K562 (cell line): ENCODE measurements around the gene TIMP4. TPM values are rescaled to one million over a fixed set of nuclear protein-coding genes. Genes with fewer than 3 reads are reported as not detected.

Experiments used
- ATAC-seq: fragments of 200-7000 bp; cut with Tn5 transposase; 3 replicates; pipeline ENCODE4 v1.9.1; 2020; ENCODE audit warnings: moderate library complexity
- BruUV-seq: library from RNA; stranded (reverse); fragments of 400-500 nt; replicated peaks from 2 replicates; lab custom pipeline; 2021; lab: Mats Ljungman, UMichigan
- CTCF ChIA-PET: fragments of 300-600 bp; formaldehyde crosslinking; extraction: SDS; loops from one replicate; lab custom pipeline; 2021; ENCODE audit warnings: low intra/inter-chr PET ratio; lab: Yijun Ruan, JAX
- POLR2A ChIA-PET: fragments of 300-600, 350-650 bp; sonication (Branson Sonifier 250); formaldehyde crosslinking; extraction: SDS; loops from one replicate; lab custom pipeline; 2021; ENCODE audit warnings: antibody characterized with exemption, inconsistent platforms; lab: Yijun Ruan, JAX
- DNase-seq, 4 experiments: peaks; one replicate each; pipeline versions ENCODE4 v3.0.0 to v3.0.0-alpha.2; 2011 to 2018; ENCODE audit warnings: low spot score in 3 of 4, mixed read lengths in 3 of 4; ENCODE audit errors: extremely low read depth in 1 of 4
- FAIRE-seq: peaks from 2 replicates; lab custom pipeline; 2011; peaks lifted over from hg19 to GRCh38; lab: Jason Lieb, UNC
- H2AFZ ChIP-seq: 2 replicates; pipeline ENCODE4 v1.6.0; 2011; ENCODE audit warnings: low read depth, low read length, control low read depth, inconsistent platforms
- H3K27ac ChIP-seq: fragments of 200-600 bp; 3 replicates; pipeline ENCODE4 v1.8.0; 2011; ENCODE audit warnings: low read depth, mild to moderate bottlenecking, control low read depth, inconsistent platforms, low read length, moderate library complexity, mixed read lengths; ENCODE audit errors: extremely low read depth
- H3K27me3 ChIP-seq, 2 experiments: fragments of 300-600 bp in 1 of 2; 2 replicates in 1 of 2; 3 replicates in 1 of 2; pipeline versions ENCODE4 v1.6.0 to v1.8.0; 2011; ENCODE audit warnings: inconsistent platforms in 2 of 2, low read length in 2 of 2, mild to moderate bottlenecking in 1 of 2, mixed read lengths in 1 of 2, moderate library complexity in 1 of 2; ENCODE audit not compliant: control insufficient read depth in 2 of 2, insufficient read depth in 2 of 2
- H3K36me3 ChIP-seq: fragments of 300-600 bp; 3 replicates; pipeline ENCODE4 v1.8.0; 2011; ENCODE audit warnings: mild to moderate bottlenecking, low read length, inconsistent platforms; ENCODE audit not compliant: control insufficient read depth, insufficient read depth
- H3K4me1 ChIP-seq, 2 experiments: fragments of 200-600 bp in 1 of 2; replicated peaks in 1 of 2; 2 replicates in 1 of 2; 3 replicates in 1 of 2; pipeline versions ENCODE4 v1.5.1 to v1.8.0; 2011; ENCODE audit warnings: inconsistent platforms in 2 of 2, low read length in 2 of 2, mild to moderate bottlenecking in 1 of 2, mixed read lengths in 1 of 2, moderate library complexity in 1 of 2; ENCODE audit not compliant: control insufficient read depth in 2 of 2, insufficient read depth in 2 of 2
- H3K4me2 ChIP-seq: 2 replicates; pipeline ENCODE4 v1.6.1; 2011; ENCODE audit warnings: low read length, control low read depth, inconsistent platforms, mixed read lengths; ENCODE audit not compliant: insufficient read depth
- H3K4me3 ChIP-seq: fragments of 200-600 bp; sonication (generic), shearing (Covaris generic); 2 replicates; pipeline ENCODE4 v1.5.1; 2016; ENCODE audit warnings: control low read depth, inconsistent platforms
- H3K79me2 ChIP-seq: fragments of 200-600 bp; 3 replicates; pipeline ENCODE4 v1.8.0; 2011; ENCODE audit warnings: low read length, inconsistent platforms; ENCODE audit not compliant: control insufficient read depth, insufficient read depth
- H3K9ac ChIP-seq, 2 experiments: 2 replicates each; pipeline versions ENCODE4 v1.6.0 to v1.6.1; 2011; ENCODE audit warnings: low read depth in 2 of 2, low read length in 2 of 2, control low read depth in 1 of 2, inconsistent platforms in 1 of 2, mild to moderate bottlenecking in 1 of 2, mixed read lengths in 1 of 2; ENCODE audit not compliant: insufficient read depth in 1 of 2
- H3K9me1 ChIP-seq: one replicate; pipeline ENCODE4 v1.6.0; 2011; ENCODE audit warnings: inconsistent platforms, mild to moderate bottlenecking, low read length, moderate library complexity; ENCODE audit not compliant: control insufficient read depth, insufficient read depth
- H3K9me3 ChIP-seq: replicated peaks from 2 replicates; pipeline ENCODE4 v1.5.1; 2011; ENCODE audit warnings: low read depth, low read length, inconsistent platforms; ENCODE audit not compliant: control insufficient read depth, insufficient read depth
- H4K20me1 ChIP-seq: replicated peaks from 2 replicates; pipeline ENCODE4 v1.6.1; 2011; ENCODE audit warnings: low read length, inconsistent platforms, mixed read lengths; ENCODE audit not compliant: control insufficient read depth, insufficient read depth
- ARID1B ChIP-seq: fragments of 450-650 bp; IDR thresholded peaks from 2 replicates; pipeline ENCODE4 v1.6.1; 2016; ENCODE audit warnings: antibody characterized with exemption, mild to moderate bottlenecking, inconsistent platforms
- BCOR ChIP-seq: fragments of 450-650 bp; IDR thresholded peaks from 2 replicates; pipeline ENCODE4 v1.6.1; 2016
- BRCA1 ChIP-seq, 2 experiments: fragments of 450-650 bp in 1 of 2; sonication (generic) in 1 of 2; formaldehyde crosslinking in 1 of 2; IDR thresholded peaks; 2 replicates each; pipeline versions ENCODE4 v1.5.0 to v1.6.1; 2017 to 2020; ENCODE audit warnings: mild to moderate bottlenecking in 1 of 2, missing genetic modification reagents in 1 of 2
- CAMTA2 ChIP-seq: fragments of 250-450 bp; sonication (Bioruptor Pico); conservative IDR thresholded peaks from 2 replicates; pipeline ENCODE4 v1.5.1; 2022
- DNMT1 ChIP-seq: fragments of 450-650 bp; IDR thresholded peaks from 2 replicates; pipeline ENCODE4 v1.6.1; 2016; ENCODE audit warnings: antibody characterized with exemption, mild to moderate bottlenecking
- ETS2 ChIP-seq: IDR thresholded peaks from 2 replicates; pipeline ENCODE4 v1.6.1; 2016; ENCODE audit warnings: borderline replicate concordance, missing genetic modification characterization, mild to moderate bottlenecking, moderate library complexity, missing compliant biosample characterization; ENCODE audit not compliant: poor library complexity, severe bottlenecking
- GTF2A2 ChIP-seq: IDR thresholded peaks from 2 replicates; pipeline ENCODE4 v1.6.1; 2016; ENCODE audit warnings: mild to moderate bottlenecking, missing genetic modification characterization, missing compliant biosample characterization
- GTF2B ChIP-seq: IDR thresholded peaks from 2 replicates; pipeline ENCODE4 v1.6.1; 2011; ENCODE audit not compliant: insufficient read length; ENCODE audit errors: extremely low read depth
- KLF16 ChIP-seq: IDR thresholded peaks from 2 replicates; pipeline ENCODE4 v1.6.1; 2016; ENCODE audit warnings: antibody characterized with exemption
- MITF ChIP-seq: IDR thresholded peaks from 2 replicates; pipeline ENCODE4 v1.6.1; 2014; ENCODE audit warnings: antibody characterized with exemption
- NEUROD1 ChIP-seq: fragments of 150-350 bp; IDR thresholded peaks from 2 replicates; pipeline ENCODE4 v1.6.1; 2014; ENCODE audit warnings: borderline replicate concordance, low read length, low read depth; ENCODE audit not compliant: partially characterized antibody
- NKRF ChIP-seq: fragments of 450-650 bp; IDR thresholded peaks from 2 replicates; pipeline ENCODE4 v1.6.1; 2016; ENCODE audit warnings: borderline replicate concordance
- SMC3 ChIP-seq: conservative IDR thresholded peaks from 2 replicates; pipeline ENCODE4 v1.6.1; 2011; ENCODE audit warnings: low read depth, low read length, improper control_type of control experiment; ENCODE audit not compliant: insufficient read depth
- ZC3H8 ChIP-seq: fragments of 450-650 bp; IDR thresholded peaks from 2 replicates; pipeline ENCODE4 v1.6.1; 2017
- ZNF740 ChIP-seq, 3 experiments: fragments of 200-800 bp in 1 of 3; sonication (Bioruptor generic) in 1 of 3; sonication (generic) in 1 of 3; formaldehyde crosslinking in 1 of 3; IDR thresholded peaks; 2 replicates each; pipeline versions ENCODE4 v1.6.1 to v1.8.0; 2016 to 2022; ENCODE audit warnings: mild to moderate bottlenecking in 2 of 3, missing compliant biosample characterization in 2 of 3, missing genetic modification characterization in 2 of 3, missing genetic modification reagents in 1 of 3
- WGBS: fragments of 100-300 bp; shearing (Covaris generic); methylation state at CpG from one replicate; pipeline ENCODE4 v1.1.6; 2016; ENCODE audit warnings: low coverage, mixed read lengths; ENCODE audit not compliant: insufficient coverage; ENCODE audit errors: missing lambda C conversion rate; 5-methylcytosine and 5-hydroxymethylcytosine counted together
- in situ Hi-C: fragments of 300-500 bp; cut with MboI; formaldehyde crosslinking; loops from 4 replicates; pipeline ENCODE4 v1.15.0; 2018; ENCODE audit warnings: inconsistent platforms, mixed read lengths
- intact Hi-C: fragments of 100-400 bp; cut with micrococcal nuclease; formaldehyde crosslinking; loops from 2 replicates; pipeline ENCODE4 v1.14.2; 2022
- polyA plus RNA-seq, 8 experiments: library from polyadenylated mRNA; depleted of rRNA in 4 of 8; stranded (reverse) in 5 of 8; unstranded in 3 of 8; fragments of >200 nt; fragmentation: Nextera tagmentation in 2 of 8; fragmentation: Illumina TruSeq in 1 of 8; extraction: Ambion mirVana in 2 of 8; extraction: Trizol in 1 of 8; gene quantifications; 2 replicates each; pipeline versions ENCODE4 v1.2.1 to v1.2.3, GENCODE V29; 2011 to 2014; ENCODE audit warnings: inconsistent platforms in 1 of 8, missing spikeins in 1 of 8
- total RNA-seq, 7 experiments: library from RNA; depleted of rRNA in 6 of 7; stranded (reverse); fragments of >200 nt in 6 of 7; fragmentation: Illumina TruSeq in 2 of 7; extraction: Trizol in 2 of 7; gene quantifications; 2 replicates each; pipeline versions ENCODE4 v1.2.1 to v1.2.3, GENCODE V29; 2011 to 2021; ENCODE audit warnings: low replicate concordance in 1 of 7

TIMP4 gene
- total and polyA plus RNA-seq, 9 of the 15 experiments (the other 6 are each of a cell fraction or from before 2014, with no cell fraction given), result 0.03 to 0.07 TPM; not detected in 7

GRCh38 chr3:12180218-12180617, 21.5 kb upstream of the TIMP4 start:
- intact Hi-C loops (no loop called here), in situ Hi-C loops (no loop called here)
- ATAC-seq, result no peak
- Histone ChIP-seq H3K36me3 (no peaks in the 10 kb centered on the region), H4K20me1 (no peaks in the 10 kb centered on the region), H3K79me2 (no peaks in the 10 kb centered on the region), H3K4me2 (no peak overlapping the region), H3K9ac (no peak overlapping the region), H3K27ac (no peak overlapping the region), H3K4me3 (no peak overlapping the region), H3K9me3 (no peaks in the 10 kb centered on the region), H3K27me3 (peaks cover 0 to 18% of the 10 kb centered on the region in 2 experiments; a peak in 3 of 5 replicates), H3K9me1 (no peaks in the 10 kb centered on the region)
- CTCF ChIA-PET, result no interaction called here
- FAIRE-seq, result no peak
- BruUV-seq, result no TSS peak
- WGBS, result 4% methylated on average over 6 of the region's 6 CpGs
- no peak for DNase-seq
- TF ChIP-seq ZC3H8 (no peak), ZNF740 (CRISPR knock-in tag; IDR thresholded peaks at IDR 0.05) (no peak), ZNF740 (tag; IDR thresholded peaks at IDR 0.05) (no peak), GTF2A2 (no peak), MITF (no peak), SMC3 (no peak), GTF2B (no peak), BCOR (no peak), BRCA1 (IDR thresholded peaks at IDR 0.05) (no peak), BRCA1 (CRISPR knock-in tag; IDR thresholded peaks at IDR 0.05) (no peak), ETS2 (tag) (no peak), NEUROD1 (no peak), CAMTA2 (CRISPR knock-in tag) (no peak), KLF16 (no peak), NKRF (no peak), ARID1B (no peak), DNMT1 (no peak)
- TF ChIP-seq, all 486 proteins: peak for 0
- POLR2A ChIA-PET, result interaction anchor here (0.7 to 1.6 kb wide), 3 partner anchors 9 to 10 kb away, joined by 3 to 6 read pairs (median 4); no protein-coding TSS in a partner anchor
- Histone ChIP-seq H3K4me1 (peaks cover 0 to under 1% of the 10 kb centered on the region in 2 experiments; a peak in 2 of 5 replicates), H2AFZ (no peak overlapping the region)
